GM19455 (cell line): ENCODE results near the gene MYO7A.

Experiments
- ATAC-seq: cut with Tn5 transposase; IDR thresholded peaks from one replicate; pipeline ENCODE4 v1.9.1; 2021; ENCODE audit not compliant: unreplicated experiment

MYO7A gene

DNA sequence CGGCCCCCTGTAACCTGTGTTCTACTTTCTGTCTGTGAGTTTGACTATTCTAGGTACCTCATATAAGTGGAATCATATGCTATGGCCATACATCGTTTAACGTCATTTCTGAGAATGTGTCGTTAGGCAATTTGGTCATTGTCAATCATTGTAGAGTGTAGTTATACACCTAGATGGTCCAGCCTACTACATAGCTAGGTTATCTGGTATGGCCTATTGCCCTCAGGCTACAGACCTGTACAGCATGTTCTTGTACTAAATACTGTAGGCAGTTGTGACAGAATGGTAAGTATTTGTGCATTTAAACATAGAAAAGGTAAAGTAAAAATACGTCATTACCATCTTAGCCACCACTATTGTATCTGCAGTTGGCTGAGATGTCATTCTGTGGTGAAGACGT is 35.2 kb downstream of the MYO7A start:
- ATAC-seq = no peak

DNA sequence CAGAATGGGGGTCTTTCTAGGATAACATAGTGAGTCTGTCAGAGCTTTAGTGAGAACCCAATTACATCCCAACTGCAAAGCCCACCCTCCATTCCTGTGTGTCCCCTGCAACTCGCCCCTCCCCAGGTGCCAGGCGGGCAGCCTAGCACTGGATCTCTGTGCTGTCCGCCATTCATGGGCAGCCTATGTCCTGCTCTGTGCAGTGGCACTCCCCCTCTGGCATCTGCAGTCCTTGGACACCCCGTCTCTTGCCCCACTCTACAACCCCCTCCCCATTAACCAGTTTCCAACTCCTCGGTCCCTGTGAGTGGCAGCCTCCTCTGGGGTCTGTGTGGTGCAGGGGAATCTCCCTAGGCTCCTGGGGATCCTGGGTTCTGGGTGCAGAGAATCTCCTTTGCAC is 37.0 kb downstream of the MYO7A start:
- ATAC-seq = no peak

DNA sequence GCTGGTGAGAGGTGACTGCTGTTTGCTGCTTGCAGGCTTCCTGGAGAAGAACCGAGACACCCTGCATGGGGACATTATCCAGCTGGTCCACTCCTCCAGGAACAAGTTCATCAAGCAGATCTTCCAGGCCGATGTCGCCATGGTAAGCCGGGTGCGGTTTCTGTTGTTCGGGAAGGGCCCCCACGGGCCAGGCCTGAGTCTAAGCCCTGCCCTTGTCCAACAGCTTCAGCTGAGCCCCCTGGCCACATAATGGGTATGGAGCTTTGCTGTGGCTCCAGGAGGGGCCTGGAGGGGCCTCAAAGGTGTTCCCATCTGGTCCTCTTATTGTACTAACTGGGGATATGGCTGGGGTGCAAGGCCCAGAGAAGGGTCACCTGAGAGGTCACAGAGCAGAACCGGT is 38.0 kb downstream of the MYO7A start:
- ATAC-seq = no peak

DNA sequence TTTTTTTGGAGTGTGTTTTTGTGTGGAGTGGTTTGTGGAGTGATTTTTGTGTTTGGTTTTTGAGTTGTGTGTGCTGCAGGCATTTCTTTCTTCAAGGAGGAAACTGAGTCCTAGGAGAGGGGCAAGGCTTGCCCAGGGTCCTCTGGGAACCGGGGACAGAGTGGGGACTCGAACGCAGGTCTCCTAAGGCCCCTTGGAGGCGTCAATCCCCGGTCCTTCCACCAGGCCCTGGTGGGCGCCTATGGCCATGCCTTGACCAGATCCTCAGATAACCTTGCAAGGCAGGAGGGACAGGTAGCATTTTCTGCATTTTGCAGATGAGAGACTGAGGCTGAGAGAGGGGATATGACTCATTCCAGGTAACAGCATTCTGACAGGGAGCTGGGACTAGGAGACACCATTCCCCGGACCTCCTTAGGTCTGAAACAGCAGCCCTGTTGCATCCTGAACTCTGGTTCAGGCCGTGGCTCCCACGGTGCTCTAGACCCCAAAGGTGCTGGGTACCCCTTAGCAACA is 39.1 kb downstream of the MYO7A start:
- no peak for ATAC-seq

DNA sequence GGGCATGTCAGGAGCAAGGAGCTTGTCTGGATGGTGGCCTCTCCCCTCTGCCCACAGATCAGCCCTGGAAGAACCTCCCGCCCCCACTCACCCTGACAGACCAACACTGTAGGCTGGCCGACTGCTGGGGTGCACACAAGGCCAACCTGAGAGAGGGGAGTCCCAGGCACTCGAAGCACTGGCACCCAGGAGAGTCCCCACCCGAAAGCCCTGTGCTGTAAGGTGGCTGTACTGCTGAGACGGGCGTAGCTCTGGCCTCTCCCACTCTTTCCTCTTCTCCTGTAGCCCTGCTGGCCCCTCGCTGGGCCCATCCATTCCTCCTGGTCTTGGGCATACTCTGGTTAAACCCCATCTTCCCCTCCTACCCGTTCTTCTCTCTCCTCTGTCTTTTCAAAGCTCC is 39.7 kb downstream of the MYO7A start:
- ATAC-seq = no peak

DNA sequence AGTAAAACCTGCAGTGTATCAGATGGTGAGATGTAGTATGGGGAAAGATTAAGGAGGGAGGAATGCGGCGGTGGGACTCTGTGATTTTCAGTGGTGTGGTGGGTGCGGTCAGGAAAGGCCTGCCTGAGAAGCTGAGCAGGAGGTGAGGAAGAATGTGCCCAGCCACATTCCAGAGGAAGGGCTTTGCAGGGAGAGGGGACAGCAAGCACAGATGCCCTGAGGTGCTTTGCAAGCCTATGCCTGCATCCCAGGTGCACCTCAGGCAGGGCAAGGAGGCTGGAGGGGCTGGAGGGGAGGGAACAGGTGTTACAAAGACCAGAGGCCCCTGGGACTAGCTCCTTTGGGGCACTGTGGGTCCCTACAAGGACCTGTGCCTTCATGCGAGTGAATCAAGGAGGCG is 42.1 kb downstream of the MYO7A start:
- no peak for ATAC-seq

DNA sequence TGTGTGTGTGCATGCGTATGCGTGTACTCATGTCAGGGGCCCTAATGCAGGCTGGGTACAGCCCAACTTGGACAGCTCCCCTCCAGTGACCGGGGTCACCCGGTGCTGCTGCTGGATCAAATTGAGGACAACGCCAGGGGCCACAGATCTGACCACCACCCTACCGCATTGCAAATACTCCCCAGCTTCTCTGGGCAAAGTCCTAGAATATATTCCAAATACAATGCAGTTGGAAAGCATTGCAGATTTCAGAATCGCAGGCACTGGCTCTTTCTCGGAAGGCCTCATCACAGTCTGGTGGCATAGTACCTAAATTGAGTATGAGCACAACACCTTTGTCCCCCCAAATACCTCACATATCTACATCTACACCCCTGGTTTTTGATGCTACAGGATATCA is 43.2 kb downstream of the MYO7A start:
- no peak for ATAC-seq

DNA sequence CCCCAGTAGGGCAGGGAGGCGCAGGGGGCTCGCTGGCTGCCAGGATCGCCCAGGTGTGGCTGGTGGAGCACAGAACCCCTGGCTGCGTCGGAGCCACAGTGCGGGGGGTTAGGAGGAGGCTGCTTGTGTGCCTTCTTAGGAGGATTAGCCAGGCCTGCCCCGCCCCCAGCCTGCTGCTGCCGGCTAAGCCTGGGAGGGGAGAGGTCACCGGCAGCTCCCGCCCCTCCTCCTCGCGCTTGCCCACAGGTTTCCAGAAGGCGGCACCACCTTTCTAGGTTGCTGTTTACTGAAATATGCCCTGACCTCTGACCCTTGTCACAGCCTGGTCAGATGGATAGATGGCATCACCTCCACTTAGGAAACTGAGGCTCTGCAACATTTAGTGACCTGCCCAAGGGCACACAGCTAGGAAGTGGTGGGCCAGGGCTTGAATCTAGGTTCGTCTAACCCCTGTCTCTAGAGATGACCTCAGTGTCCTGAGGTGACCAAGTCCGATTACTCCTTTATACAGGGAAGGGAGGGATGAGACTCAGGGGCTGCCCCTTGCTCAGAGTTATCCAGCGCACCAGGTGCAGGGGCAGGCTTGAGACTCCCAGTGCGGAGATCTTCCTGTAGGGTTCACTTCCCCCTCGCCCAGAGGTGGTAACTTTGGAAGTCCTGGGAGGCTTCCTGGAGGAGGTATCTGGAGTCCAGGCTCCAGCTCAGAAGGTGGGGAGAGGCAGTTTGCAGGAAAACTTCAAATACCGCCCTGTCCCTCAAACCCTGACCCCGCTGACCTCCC is 44.0 kb downstream of the MYO7A start:
- ATAC-seq = no peak

DNA sequence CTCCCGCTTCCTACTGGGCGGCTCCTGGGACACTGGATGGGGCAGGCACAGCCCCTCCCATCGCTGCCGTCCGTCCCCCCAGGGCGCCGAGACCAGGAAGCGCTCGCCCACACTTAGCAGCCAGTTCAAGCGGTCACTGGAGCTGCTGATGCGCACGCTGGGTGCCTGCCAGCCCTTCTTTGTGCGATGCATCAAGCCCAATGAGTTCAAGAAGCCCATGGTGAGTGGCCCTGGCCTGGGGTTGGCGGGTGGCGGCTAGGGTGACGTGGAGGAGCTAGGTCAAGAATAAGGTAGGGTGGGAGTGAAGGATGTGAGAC is 44.6 kb downstream of the MYO7A start:
- ATAC-seq = no peak

DNA sequence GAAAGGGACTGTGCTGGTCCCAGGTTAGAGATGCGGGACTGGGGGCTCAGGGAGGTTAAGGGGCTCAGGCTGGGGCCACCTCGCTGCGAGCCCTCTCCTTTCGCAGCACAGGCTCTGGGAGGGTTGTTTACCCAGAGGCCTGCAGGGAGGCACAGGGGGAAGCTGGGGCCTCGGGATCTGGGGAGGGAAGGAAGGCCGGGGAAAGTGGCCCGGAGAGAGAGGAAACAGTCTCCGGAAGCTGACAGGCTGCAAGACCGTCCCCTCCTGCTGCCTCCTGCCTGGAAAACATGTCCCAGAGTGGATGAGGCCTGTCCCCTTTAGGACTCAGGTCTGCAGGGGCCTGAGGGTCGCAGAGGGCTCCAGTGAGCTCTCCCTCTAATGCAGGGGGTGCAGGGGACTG is 45.4 kb downstream of the MYO7A start:
- no peak for ATAC-seq

DNA sequence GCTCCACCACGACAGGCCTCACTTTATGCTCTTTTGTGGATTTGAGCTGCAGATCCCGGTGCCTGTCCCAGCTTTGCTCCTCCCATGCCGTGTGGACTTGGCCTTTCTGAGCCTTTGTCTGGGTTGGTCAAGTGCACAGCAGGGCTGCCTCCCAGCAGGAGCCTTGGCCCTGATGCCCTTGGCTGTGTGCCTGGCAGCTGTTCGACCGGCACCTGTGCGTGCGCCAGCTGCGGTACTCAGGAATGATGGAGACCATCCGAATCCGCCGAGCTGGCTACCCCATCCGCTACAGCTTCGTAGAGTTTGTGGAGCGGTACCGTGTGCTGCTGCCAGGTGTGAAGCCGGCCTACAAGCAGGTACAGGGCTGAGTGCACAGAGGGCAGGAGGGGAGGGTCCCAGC is 46.5 kb downstream of the MYO7A start:
- ATAC-seq = no peak

DNA sequence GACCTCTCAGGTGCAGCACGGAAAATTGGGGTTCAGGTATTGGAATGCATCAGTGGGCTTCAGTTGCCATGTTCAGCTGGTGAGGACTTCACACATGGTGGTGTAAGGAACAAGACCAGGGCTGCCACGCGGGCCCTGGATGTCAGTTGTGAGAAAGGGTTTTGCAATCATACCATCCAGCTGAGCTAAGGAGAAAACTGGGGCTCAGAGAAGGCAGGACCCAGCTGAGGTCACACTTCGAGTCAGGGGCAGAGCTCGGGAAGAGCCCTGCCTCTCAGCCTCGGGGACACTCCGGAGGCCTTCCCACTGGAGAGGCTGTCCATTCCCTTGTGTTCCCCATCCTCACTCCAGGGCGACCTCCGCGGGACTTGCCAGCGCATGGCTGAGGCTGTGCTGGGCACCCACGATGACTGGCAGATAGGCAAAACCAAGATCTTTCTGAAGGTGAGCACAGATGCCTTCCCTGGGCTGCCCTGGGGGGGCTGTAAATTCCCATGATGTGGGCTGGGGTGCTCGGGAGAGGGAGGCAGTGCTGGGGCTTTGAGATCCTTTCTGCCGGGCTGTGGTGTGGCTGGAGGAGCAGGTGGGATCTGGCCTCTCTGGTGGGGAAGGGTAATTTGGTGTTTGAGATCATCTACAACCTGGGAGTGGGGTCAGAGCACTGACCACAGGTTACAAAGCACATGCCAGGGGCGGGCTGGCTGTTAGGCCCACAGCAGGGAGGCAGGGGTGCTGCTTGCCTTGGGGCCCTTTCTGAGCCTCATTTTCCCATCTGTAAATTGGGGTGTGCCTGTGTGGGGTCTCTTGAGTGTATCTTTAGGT is 47.2 kb downstream of the MYO7A start:
- no peak for ATAC-seq

DNA sequence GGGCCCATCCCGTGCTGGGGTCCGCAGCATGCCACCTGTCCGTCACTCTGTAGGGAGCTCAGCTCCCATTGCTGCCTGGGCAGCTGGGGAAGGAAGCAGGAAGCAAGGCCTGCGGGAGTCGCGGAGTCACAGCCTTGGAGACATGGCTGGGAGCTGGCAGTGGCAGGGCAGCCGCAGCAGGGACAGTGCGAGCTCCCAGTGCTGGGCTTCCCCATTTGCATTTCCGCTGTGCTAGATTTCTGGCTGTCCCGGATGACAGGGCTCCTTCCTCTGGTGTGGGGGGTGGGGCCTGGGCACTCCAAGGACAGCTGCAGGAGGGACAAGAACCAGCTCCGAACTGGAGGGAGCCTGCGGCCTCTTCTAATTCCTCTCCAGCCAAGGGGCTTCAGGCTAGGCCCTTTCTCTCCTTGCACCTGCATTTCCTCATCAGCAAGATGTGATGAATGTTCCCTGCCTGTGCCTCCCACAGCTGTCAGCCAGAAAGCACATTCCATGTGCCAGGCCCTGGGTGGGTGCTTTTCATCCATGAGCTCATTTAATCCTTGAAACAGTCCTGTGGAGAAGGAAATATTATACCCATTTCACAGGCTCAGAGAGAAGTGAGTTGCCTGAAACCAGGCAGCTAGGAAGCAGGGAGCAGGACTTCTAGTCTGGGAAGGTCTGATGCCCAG is 48.0 kb downstream of the MYO7A start:
- ATAC-seq = no peak

DNA sequence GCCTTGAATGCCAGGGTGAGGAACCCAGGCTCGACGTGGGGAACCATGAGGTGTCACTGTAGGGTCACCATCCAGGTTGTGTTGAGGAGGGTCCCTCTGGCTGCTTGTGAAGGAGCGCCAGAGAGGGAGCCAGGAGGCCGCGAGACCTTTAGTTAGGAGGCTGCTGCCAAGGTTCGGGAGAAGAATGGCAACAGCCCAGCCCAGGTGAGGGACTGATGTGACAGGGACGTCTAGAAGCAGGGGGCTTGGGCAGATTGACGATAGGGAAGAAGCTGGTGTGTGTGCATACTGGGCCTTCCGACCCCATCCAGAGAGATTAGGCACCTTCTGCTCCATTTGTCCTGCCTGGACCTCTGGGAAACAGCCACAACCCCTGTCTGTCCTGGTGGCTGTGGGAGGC is 49.0 kb downstream of the MYO7A start:
- ATAC-seq = no peak

DNA sequence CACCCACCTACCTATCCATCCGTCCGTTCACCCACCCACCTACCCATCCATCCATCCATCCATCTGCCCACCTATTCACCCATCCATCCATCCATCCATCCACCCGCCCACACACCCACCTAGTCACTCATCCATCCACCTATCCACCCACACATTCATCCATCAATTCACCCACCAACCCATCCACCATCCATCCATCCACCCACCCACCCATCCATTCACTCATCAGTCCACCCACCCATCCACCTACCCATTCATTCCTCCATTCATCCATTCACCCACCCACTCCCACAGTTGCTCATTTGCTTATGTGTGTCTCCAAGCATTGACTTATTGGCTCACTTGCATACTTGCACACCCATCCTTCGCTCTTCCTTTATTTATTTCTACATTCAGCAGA is 50.1 kb downstream of the MYO7A start:
- ATAC-seq = no peak

DNA sequence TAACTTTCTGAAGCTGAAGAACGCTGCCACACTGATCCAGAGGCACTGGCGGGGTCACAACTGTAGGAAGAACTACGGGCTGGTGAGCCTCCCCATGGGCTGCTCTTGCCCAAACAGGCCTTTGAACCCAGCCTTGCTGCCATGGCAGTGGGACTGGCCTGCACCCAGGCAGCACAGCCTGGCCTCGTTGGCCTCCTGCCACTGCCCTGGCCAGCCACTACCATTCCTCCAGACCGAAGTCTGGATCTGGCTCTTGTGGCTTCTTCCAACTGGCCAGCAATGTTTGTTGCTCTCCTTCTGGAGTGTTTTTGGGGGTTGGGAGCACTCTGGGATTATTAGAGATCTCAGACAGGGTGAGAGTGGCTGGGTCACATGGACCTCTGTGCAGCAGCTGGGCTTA is 51.0 kb downstream of the MYO7A start:
- no peak for ATAC-seq

DNA sequence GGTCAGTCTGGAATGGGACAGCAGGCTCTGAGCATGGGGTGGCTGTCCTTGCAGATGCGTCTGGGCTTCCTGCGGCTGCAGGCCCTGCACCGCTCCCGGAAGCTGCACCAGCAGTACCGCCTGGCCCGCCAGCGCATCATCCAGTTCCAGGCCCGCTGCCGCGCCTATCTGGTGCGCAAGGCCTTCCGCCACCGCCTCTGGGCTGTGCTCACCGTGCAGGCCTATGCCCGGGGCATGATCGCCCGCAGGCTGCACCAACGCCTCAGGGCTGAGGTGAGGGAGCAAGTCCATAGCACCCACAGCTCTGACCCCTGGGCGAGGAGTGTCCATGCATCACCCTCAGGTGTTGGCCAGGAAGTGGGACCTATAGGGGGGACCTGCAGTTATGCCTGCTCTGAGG is 51.6 kb downstream of the MYO7A start:
- no peak for ATAC-seq

DNA sequence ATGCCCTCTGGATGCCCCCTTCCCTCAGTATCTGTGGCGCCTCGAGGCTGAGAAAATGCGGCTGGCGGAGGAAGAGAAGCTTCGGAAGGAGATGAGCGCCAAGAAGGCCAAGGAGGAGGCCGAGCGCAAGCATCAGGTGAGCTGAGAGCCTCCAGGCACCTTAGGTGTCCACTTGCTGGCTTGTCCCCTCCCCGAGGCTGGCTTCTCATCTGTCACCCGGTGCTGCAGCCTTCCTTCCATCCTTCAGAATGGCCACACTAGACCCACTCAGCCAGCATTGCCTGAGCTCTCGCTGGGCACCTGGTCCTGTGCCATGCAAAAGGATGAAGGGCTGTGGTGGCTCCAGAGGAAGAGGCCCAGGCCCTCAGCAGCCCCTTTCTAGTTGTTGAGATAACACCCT is 52.3 kb downstream of the MYO7A start:
- ATAC-seq = no peak

DNA sequence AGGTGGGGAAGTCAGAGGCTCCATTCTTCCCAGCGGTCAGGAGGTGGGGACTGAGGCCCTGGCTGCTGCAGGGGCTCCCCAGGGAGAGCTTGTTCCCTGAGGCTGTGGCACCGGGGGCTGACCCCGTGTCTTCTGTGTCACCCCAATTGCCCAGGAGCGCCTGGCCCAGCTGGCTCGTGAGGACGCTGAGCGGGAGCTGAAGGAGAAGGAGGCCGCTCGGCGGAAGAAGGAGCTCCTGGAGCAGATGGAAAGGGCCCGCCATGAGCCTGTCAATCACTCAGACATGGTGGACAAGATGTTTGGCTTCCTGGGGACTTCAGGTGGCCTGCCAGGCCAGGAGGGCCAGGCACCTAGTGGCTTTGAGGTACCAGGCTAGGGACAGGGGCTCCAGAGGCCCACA is 53.2 kb downstream of the MYO7A start:
- ATAC-seq = no peak

DNA sequence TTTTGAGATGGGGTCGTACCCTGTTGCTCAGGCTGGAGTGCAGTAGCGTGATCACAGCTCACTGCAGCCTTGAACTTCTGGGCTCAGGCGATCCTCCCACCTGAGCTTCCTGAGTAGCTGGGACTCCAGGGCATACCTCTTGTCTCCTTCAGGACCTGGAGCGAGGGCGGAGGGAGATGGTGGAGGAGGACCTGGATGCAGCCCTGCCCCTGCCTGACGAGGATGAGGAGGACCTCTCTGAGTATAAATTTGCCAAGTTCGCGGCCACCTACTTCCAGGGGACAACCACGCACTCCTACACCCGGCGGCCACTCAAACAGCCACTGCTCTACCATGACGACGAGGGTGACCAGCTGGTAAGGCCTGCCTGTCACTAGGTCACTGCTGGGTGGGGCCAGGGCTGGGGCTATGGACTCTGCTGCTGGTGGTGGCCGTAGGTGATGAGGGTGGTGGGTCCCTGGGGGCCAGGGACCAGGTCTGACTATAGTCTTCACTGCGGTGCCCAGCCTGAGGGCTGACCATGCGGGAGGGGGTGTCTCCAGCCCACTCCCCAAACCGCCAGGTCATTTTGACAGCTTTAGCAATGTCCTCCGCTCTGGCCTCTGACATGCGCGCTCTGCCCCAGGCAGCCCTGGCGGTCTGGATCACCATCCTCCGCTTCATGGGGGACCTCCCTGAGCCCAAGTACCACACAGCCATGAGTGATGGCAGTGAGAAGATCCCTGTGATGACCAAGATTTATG is 53.9 kb downstream of the MYO7A start:
- no peak for ATAC-seq
